CD4-positive, alpha-beta T cell treated with Interleukin-12 subunit alpha and Interleukin-12 subunit beta, for 1 hour (primary cell): ENCODE results near the gene METTL9.
A peak's percentile ranks its signal among the peaks of the same experiment; 100 is the strongest.
"Not testable (repeated sequence)": the region's sequence is repeated elsewhere in the genome, so short reads cannot be mapped to it uniquely, and the experiment has no call there.

ENCODE experiments used
- DNase-seq: peaks from one replicate; pipeline ENCODE4 v3.0.0-alpha.2; 2020

Gene METTL9

DNA sequence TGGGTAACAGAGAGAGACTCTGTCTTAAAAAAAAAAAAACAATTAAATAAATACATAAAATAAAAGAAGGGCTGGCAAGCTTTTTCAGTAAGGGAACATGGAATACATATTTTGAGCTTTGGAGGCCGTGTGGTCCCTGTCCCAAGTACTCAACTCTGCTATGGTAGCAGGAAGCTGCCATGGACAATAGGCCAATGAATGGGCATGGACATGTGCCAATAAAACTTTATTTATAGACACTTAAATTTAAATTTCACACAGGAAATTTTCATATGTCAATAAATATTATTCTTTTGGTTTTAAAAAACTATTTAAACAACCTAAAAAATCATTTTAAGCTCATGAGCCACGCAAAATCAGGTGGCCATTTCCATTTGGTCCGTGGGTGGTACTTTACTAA is 68.2 kb downstream of the METTL9 start:
- DNase-seq, result no peak

- DNase-seq, result no peak
Observed at GRCh38 chr16:21673469-21673868, 74.1 kb downstream of the METTL9 start.

GRCh38 chr16:21674456-21674855 is 75.1 kb downstream of the METTL9 start:
- DNase-seq, result not testable (repeated sequence)

DNA sequence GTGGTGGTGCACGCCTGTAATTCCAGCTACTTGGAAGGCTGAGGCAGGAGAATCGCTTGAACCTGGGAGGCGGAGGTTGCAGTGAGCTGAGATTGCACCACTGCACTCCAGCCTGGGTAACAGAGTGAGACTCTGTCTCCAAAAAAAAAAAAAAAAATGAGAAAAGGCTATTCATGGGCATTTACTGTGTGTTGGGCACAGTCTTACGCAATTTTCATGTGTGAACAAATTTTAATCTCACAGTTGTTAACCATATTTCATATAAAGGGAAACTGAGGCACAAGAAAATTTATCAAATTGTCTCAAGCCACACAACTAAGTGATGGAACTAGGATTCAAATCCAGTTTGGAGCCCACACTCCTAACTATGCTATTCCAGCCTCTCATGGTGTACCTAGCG is 81.3 kb downstream of the METTL9 start:
- not testable (repeated sequence) for DNase-seq

- DNase-seq, result no peak
Observed at GRCh38 chr16:21683184-21683583, 83.8 kb downstream of the METTL9 start.

GRCh38 chr16:21684199-21684598 is 84.8 kb downstream of the METTL9 start:
- peak; percentile 27 for DNase-seq

- DNase-seq, result no peak
Observed at GRCh38 chr16:21685034-21685455, 85.7 kb downstream of the METTL9 start.

GRCh38 chr16:21689107-21689506 is 89.7 kb downstream of the METTL9 start:
- no peak for DNase-seq

- DNase-seq, result not testable (repeated sequence)
Observed at GRCh38 chr16:21690967-21691366, 91.6 kb downstream of the METTL9 start.

DNA sequence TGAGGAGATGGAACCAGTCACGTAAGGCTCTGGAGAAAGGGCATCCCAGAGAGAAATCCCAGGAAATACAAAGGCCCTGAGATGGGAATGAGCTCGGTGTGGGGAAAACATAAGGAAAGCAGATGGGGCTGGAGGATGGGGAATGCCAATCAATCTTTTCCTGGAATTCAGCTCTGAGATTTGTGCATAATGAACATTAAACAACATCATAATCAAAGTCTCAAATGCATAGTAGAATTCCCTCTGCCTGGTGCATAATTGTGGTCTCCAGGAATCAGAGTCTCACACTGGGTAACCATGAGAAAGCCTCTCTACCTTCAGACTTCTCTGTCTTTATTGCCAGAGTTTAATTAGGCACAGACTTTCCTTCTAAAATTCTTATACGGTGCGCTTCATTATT is 95.2 kb downstream of the METTL9 start:
- DNase-seq, result no peak

DNA sequence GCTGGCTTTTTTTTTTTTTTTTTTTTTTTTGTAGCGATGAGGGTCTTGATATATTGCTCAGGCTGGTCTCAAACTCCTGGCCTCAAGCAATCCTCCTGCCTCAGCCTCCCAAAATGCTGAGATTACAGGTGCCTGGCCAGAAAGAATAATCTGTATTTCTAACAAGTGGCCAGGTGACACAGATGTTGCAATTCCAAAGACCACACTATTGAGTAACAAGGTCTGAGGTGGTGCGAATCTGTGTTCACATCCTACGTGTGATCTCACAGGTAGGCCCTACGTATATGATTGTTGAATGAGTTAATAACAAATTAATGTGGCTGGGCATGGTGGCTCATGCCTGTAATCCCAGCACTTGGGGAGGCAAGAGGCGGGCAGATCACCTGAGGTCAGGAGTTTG is 97.7 kb downstream of the METTL9 start:
- DNase-seq, result no peak

DNA sequence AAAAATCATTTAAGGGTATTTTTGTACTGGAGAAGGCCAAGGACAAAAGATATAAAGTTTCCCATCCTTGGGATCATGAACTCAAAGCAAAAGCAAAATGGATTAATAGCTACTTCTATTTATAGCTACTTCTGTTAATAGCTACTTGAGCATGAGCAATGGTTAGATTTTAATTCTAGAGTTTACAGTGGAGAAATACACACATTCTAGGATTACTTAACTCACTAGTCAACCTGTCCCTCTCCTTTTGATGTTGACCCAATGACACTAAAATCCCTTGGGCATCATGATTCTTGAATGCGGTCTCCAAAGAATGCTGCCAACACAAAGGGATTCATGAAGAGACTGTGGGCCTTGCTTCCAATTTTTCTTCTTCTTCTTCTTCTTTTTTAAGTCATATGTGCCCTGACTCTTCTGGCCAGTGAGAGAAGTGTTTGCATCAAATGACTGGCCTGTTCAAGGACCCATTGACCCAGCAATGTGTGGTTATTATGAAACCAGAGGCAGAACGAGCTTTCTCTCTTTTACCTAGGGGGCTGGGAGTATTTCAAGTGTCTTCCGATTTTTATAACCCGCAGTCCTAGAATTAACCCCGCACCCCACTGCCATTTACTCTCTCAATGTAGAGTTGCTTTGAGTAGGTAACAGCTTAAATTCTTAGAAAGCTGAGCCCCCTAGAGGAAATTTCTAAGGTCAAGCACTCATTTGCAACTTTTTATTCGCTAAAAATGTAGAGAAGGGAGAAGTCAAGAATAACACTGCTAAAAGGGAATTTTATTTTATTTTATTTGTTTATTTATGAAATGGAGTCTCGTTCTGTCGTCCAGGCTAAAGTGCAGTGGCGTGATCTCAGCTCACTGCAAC is 99.0 kb downstream of the METTL9 start:
- DNase-seq, result no peak

GRCh38 chr16:21701271-21701670 is 101.9 kb downstream of the METTL9 start:
- no peak for DNase-seq

DNA sequence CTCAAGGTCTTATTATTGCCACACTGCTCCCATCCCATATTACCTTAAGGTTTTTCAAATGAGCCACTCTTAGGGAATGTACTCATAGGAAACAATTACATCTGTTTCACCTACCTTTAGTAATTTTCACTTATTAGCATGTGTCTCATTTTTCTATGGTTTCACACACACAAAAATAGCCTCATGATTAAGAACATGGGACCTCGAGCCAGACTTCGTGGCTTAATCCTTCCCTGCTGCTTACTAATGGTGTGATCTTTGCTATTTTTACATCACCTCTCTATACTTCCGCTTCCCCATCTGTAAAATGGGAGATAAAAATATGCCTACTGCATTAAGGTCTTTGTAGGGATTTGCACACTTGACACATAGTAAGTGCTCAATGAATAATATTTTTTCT is 102.9 kb downstream of the METTL9 start:
- no peak for DNase-seq

DNA sequence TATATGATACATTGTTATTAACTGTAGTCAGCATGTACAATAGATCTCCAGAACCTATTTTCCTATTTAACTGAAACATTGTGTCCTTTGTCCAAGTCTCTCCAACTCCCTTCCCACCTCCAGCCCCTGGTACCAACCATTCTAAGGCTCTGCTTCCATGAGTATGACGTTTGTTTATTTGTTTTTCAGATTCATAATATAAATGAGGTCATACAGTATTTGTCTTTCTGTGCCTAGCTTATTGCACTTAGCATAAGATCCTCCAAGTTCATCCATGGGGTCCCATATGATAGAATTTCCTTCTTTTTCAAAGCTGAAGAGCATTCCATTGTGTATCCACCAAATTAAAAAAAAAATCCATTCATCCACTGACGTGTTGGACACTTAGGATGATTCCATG is 103.8 kb downstream of the METTL9 start:
- DNase-seq, result no peak

- DNase-seq, result no peak
Observed at GRCh38 chr16:21703589-21704174, 104.3 kb downstream of the METTL9 start.

GRCh38 chr16:21704266-21704665 is 104.9 kb downstream of the METTL9 start:
- no peak for DNase-seq

DNA sequence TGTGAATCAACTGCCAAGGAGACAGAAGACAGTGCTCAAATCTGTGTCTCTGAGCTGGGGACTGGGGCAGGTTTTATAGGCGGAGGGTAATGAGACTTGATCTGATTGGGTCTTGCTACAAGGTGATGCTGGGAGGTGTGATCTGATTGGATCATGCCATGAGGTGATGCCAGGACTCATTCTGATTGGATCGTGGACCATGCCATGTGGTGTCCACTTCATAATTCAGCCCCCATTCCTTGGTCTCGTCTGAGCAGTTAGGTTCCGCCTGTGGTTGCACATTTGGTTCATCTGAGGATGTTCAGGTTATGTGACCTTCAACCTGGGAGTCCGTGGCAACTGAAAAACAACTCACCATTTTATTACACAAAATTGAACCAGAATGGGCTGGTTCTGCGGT is 105.4 kb downstream of the METTL9 start:
- no peak for DNase-seq
